Caco-2 (cell line): ENCODE results near the gene RASGEF1B. TPM values are rescaled to one million over a fixed set of nuclear protein-coding genes. Genes with fewer than 3 reads are reported as not detected.

Experiments
- BruUV-seq: library from RNA; stranded (reverse); fragments of 400-500 nt; replicated peaks from 2 replicates; lab custom pipeline; 2021; lab: Mats Ljungman, UMichigan
- CTCF ChIA-PET: fragments of 300-600 bp; sonication (Branson Sonifier 250); formaldehyde crosslinking; loops from one replicate; lab custom pipeline; 2022; ENCODE audit warnings: antibody characterized with exemption; lab: Charles Lee
- POLR2A ChIA-PET: fragments of 300-600 bp; sonication (Branson Sonifier 250); formaldehyde crosslinking; loops from one replicate; lab custom pipeline; 2022; ENCODE audit warnings: antibody characterized with exemption; lab: Charles Lee
- DNase-seq, 2 experiments: peaks; one replicate each; pipeline versions ENCODE4 v3.0.0 to v3.0.0-alpha.2; 2020 to 2022
- H3K27me3 ChIP-seq: replicated peaks from 2 replicates; pipeline ENCODE4 v1.6.0; 2011; ENCODE audit warnings: low read length; ENCODE audit not compliant: control insufficient read depth, insufficient read depth
- H3K36me3 ChIP-seq: 2 replicates; pipeline ENCODE4 v1.5.1; 2011; ENCODE audit warnings: low read length; ENCODE audit not compliant: control insufficient read depth, insufficient read depth
- H3K4me1 ChIP-seq: fragments of 250-450 bp; sonication (Bioruptor Pico); 2 replicates; pipeline ENCODE4 v1.5.1; 2020; ENCODE audit warnings: mild to moderate bottlenecking
- H3K4me3 ChIP-seq: 2 replicates; pipeline ENCODE4 v1.5.1; 2011; ENCODE audit warnings: low read depth, mild to moderate bottlenecking, control low read depth, low read length
- H3K9me3 ChIP-seq: fragments of 250-450 bp; sonication (Bioruptor Pico); 2 replicates; pipeline ENCODE4 v1.5.1; 2020; ENCODE audit warnings: mild to moderate bottlenecking, moderate library complexity
- H3K27ac Mint-ChIP-seq: one replicate; pipeline ENCODE4 v1.8.0; 2022; ENCODE audit warnings: mixed read lengths; ENCODE audit not compliant: unreplicated experiment
- H3K27me3 Mint-ChIP-seq: one replicate; pipeline ENCODE4 v1.8.0; 2022; ENCODE audit warnings: mixed read lengths; ENCODE audit not compliant: insufficient read depth, unreplicated experiment
- H3K36me3 Mint-ChIP-seq: one replicate; pipeline ENCODE4 v1.8.0; 2022; ENCODE audit warnings: mild to moderate bottlenecking, mixed read lengths; ENCODE audit not compliant: insufficient read depth, unreplicated experiment
- H3K4me1 Mint-ChIP-seq: one replicate; pipeline ENCODE4 v1.8.0; 2022; ENCODE audit warnings: low read depth, mixed read lengths; ENCODE audit not compliant: unreplicated experiment
- H3K4me3 Mint-ChIP-seq: one replicate; pipeline ENCODE4 v1.8.0; 2022; ENCODE audit warnings: mild to moderate bottlenecking, moderate library complexity, mixed read lengths; ENCODE audit not compliant: unreplicated experiment
- H3K9me3 Mint-ChIP-seq: one replicate; pipeline ENCODE4 v1.8.0; 2022; ENCODE audit warnings: mixed read lengths; ENCODE audit not compliant: unreplicated experiment
- CTCF ChIP-seq, 2 experiments: fragments of 200-600 bp in 1 of 2; IDR thresholded peaks; 1 replicate in 1 of 2; 2 replicates in 1 of 2; pipeline versions ENCODE4 v1.5.1 to v1.8.0; 2011 to 2022; ENCODE audit warnings: antibody characterized with exemption in 1 of 2, control low read depth in 1 of 2, inconsistent platforms in 1 of 2, low read depth in 1 of 2, low read length in 1 of 2, mild to moderate bottlenecking in 1 of 2, moderate library complexity in 1 of 2; ENCODE audit not compliant: insufficient read depth in 1 of 2, severe bottlenecking in 1 of 2, unreplicated experiment in 1 of 2
- intact Hi-C: fragments of 100-400 bp; cut with micrococcal nuclease; formaldehyde crosslinking; loops from one replicate; pipeline ENCODE4 v1.10.0; 2022; ENCODE audit not compliant: unreplicated experiment
- total RNA-seq: library from RNA; stranded (reverse); gene quantifications from 2 replicates; pipeline ENCODE4 v1.2.3, GENCODE V29; 2022

RASGEF1B gene
- total RNA-seq, 1 experiment from 2014 or later: 32.3 TPM

GRCh38 chr4:81395239-81395638 lies 76.5 kb downstream of the RASGEF1B start:
- no peaks in the 10 kb centered on the region for H3K9me3 Mint-ChIP-seq
- TF ChIP-seq CTCF (IDR thresholded peaks at IDR 0.05; ENCODE audit: insufficient read depth in 1 of 2, low read depth in 1 of 2, low read length in 1 of 2, severe bottlenecking in 1 of 2, unreplicated experiment in 1 of 2): no peak
- no TSS peak for BruUV-seq
- Histone ChIP-seq H3K27me3 (no peaks in the 10 kb centered on the region), H3K4me3 (no peak overlapping the region), H3K36me3 (no peaks in the 10 kb centered on the region), H3K4me1 (no peaks in the 10 kb centered on the region), H3K9me3 (no peaks in the 10 kb centered on the region)
- ChIA-PET POLR2A (no interaction called here), CTCF (interaction anchor here (1.1 kb wide), 1 partner anchor 890 kb away, joined by 3 read pairs; no protein-coding TSS in a partner anchor)
- no peak overlapping the region for H3K4me3 Mint-ChIP-seq
- H3K4me1 Mint-ChIP-seq: no peaks in the 10 kb centered on the region
- H3K36me3 Mint-ChIP-seq: no peaks in the 10 kb centered on the region
- DNase-seq: no peak
- H3K27ac Mint-ChIP-seq: no peak overlapping the region
- no peaks in the 10 kb centered on the region for H3K27me3 Mint-ChIP-seq
- intact Hi-C loops: no loop called here

GRCh38 chr4:81392164-81392563 lies 79.5 kb downstream of the RASGEF1B start:
- no peaks in the 10 kb centered on the region for H3K36me3 ChIP-seq
- no peaks in the 10 kb centered on the region for H3K9me3 ChIP-seq
- BruUV-seq: no TSS peak
- H3K27ac Mint-ChIP-seq: no peak overlapping the region
- intact Hi-C loops: no loop called here
- H3K4me3 Mint-ChIP-seq: no peak overlapping the region
- ChIA-PET CTCF (no interaction called here), POLR2A (no interaction called here)
- no peaks in the 10 kb centered on the region for H3K4me1 Mint-ChIP-seq
- DNase-seq: no peak
- H3K4me1 ChIP-seq: no peaks in the 10 kb centered on the region
- H3K27me3 ChIP-seq: no peaks in the 10 kb centered on the region
- H3K27me3 Mint-ChIP-seq: no peaks in the 10 kb centered on the region
- no peaks in the 10 kb centered on the region for H3K9me3 Mint-ChIP-seq
- TF ChIP-seq CTCF (IDR thresholded peaks at IDR 0.05; ENCODE audit: insufficient read depth in 1 of 2, low read depth in 1 of 2, low read length in 1 of 2, severe bottlenecking in 1 of 2, unreplicated experiment in 1 of 2): no peak
- no peak overlapping the region for H3K4me3 ChIP-seq
- H3K36me3 Mint-ChIP-seq: no peaks in the 10 kb centered on the region

- CTCF ChIA-PET: no interaction called here
- DNase-seq: no peak
- no peaks in the 10 kb centered on the region for H3K9me3 Mint-ChIP-seq
- Histone ChIP-seq H3K36me3 (no peaks in the 10 kb centered on the region), H3K4me3 (no peak overlapping the region), H3K9me3 (no peaks in the 10 kb centered on the region), H3K27me3 (no peaks in the 10 kb centered on the region), H3K4me1 (no peaks in the 10 kb centered on the region)
- H3K36me3 Mint-ChIP-seq: no peaks in the 10 kb centered on the region
- H3K27me3 Mint-ChIP-seq: peaks cover 3% of the 10 kb centered on the region
- BruUV-seq: no TSS peak
- POLR2A ChIA-PET: no interaction called here
- TF ChIP-seq CTCF (IDR thresholded peaks at IDR 0.05; ENCODE audit: insufficient read depth in 1 of 2, low read depth in 1 of 2, low read length in 1 of 2, severe bottlenecking in 1 of 2, unreplicated experiment in 1 of 2): no peak
- no peak overlapping the region for H3K4me3 Mint-ChIP-seq
- H3K4me1 Mint-ChIP-seq: no peaks in the 10 kb centered on the region
- H3K27ac Mint-ChIP-seq: no peak overlapping the region
- intact Hi-C loops: no loop called here
These were observed 82.0 kb downstream of the RASGEF1B start for GRCh38 chr4:81389720-81390119.
